ENCODE measurements around the gene PPHLN1.
A peak's percentile ranks its signal among the peaks of the same experiment; 100 is the strongest.

Gene PPHLN1

GRCh38 chr12:42469355-42470175, 143.6 kb downstream of the PPHLN1 start:
- Histone ChIP-seq H3K27me3 (ENCODE audit: insufficient read depth, low read length) (no peaks in the 10 kb centered on the region), H3K9ac (ENCODE audit: low read depth, low read length) (no peak overlapping the region), H3K36me3 (ENCODE audit: insufficient read depth, low read length) (peaks cover 66% of the 10 kb centered on the region), H3K9me3 (ENCODE audit: insufficient read depth, low read depth, low read length) (no peaks in the 10 kb centered on the region), H3K4me1 (ENCODE audit: insufficient read depth, low read length) (peaks cover 38% of the 10 kb centered on the region), H3K27ac (ENCODE audit: low read depth, low read length) (no peak overlapping the region), H3K4me3 (ENCODE audit: low read length) (no peak overlapping the region)
- 89% methylated on average over 6 of the region's 7 CpGs for WGBS

GRCh38 chr12:42472376-42472775, 146.4 kb downstream of the PPHLN1 start:
- Histone ChIP-seq H3K36me3 (ENCODE audit: insufficient read depth, low read length) (peaks cover 42% of the 10 kb centered on the region), H3K9ac (ENCODE audit: low read depth, low read length) (no peak overlapping the region; the same call in 1 of the 2 replicates), H3K27me3 (ENCODE audit: insufficient read depth, low read length) (no peaks in the 10 kb centered on the region), H3K27ac (ENCODE audit: low read depth, low read length) (peak overlapping the region; percentile 56; the same call in 1 of the 2 replicates), H3K4me1 (ENCODE audit: insufficient read depth, low read length) (peaks cover 45% of the 10 kb centered on the region), H3K4me3 (ENCODE audit: low read length) (no peak overlapping the region), H3K9me3 (ENCODE audit: insufficient read depth, low read depth, low read length) (no peaks in the 10 kb centered on the region)
- WGBS: 79% methylated on average over 3 of the region's 3 CpGs

GRCh38 chr12:42473130-42473529, 147.2 kb downstream of the PPHLN1 start:
- H3K27ac ChIP-seq (ENCODE audit: low read depth, low read length): peak overlapping the region; percentile 56; the same call in 1 of the 2 replicates
- H3K4me1 ChIP-seq (ENCODE audit: insufficient read depth, low read length): peaks cover 45% of the 10 kb centered on the region
- H3K36me3 ChIP-seq (ENCODE audit: insufficient read depth, low read length): peaks cover 36% of the 10 kb centered on the region
- no peak overlapping the region for H3K9ac ChIP-seq (ENCODE audit: low read depth, low read length)
- H3K9me3 ChIP-seq (ENCODE audit: insufficient read depth, low read depth, low read length): no peaks in the 10 kb centered on the region
- WGBS: 73% methylated on average over 1 of the region's 1 CpG
- H3K27me3 ChIP-seq (ENCODE audit: insufficient read depth, low read length): no peaks in the 10 kb centered on the region
- no peak overlapping the region for H3K4me3 ChIP-seq (ENCODE audit: low read length)

DNA sequence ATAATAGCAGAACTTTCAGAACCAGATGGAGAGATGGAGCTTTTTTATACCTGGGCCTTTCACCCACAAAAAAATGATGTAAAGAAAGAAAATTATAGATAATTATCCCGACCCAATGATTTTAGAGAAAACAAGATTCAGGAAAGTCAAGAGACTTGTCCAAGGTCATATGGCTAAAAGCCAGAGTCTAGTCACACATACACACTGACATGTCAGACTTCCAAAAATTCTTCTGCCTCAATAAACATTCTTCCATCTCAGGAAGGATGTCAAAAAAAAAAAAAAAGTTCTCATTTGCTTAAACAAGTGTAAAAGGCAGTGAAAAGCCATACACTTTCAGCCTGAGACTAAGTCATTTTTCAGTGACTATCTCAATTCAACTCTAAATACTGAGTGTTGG, 147.6 kb downstream of the PPHLN1 start:
- Histone ChIP-seq H3K9me3 (ENCODE audit: insufficient read depth, low read depth, low read length) (no peaks in the 10 kb centered on the region), H3K36me3 (ENCODE audit: insufficient read depth, low read length) (peaks cover 31% of the 10 kb centered on the region), H3K9ac (ENCODE audit: low read depth, low read length) (no peak overlapping the region), H3K27ac (ENCODE audit: low read depth, low read length) (no peak overlapping the region), H3K4me3 (ENCODE audit: low read length) (no peak overlapping the region), H3K27me3 (ENCODE audit: insufficient read depth, low read length) (no peaks in the 10 kb centered on the region), H3K4me1 (ENCODE audit: insufficient read depth, low read length) (peaks cover 45% of the 10 kb centered on the region)
- WGBS: 75% methylated on average over 1 of the region's 1 CpG

DNA sequence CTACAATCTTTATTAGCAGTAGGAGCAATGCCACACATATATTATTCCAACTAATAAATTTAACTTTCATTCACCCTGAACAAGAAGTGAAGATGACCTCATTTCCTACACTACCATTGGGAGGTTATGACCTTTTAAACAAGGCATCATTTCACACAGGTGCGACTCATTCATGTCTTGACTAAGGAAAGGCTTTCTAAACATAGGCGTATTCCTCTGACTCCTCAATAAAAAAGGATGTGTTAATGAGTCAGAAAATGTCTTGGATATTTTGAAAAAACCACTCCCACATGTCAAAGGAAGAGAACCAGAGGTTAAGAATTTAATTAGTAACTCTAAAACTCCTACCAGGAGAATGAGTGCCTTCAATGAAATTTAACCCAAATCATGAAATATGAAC, 148.4 kb downstream of the PPHLN1 start:
- H3K4me1 ChIP-seq (ENCODE audit: insufficient read depth, low read length): peaks cover 45% of the 10 kb centered on the region
- no peak overlapping the region for H3K4me3 ChIP-seq (ENCODE audit: low read length)
- H3K36me3 ChIP-seq (ENCODE audit: insufficient read depth, low read length): peaks cover 23% of the 10 kb centered on the region
- H3K9ac ChIP-seq (ENCODE audit: low read depth, low read length): no peak overlapping the region
- no peaks in the 10 kb centered on the region for H3K27me3 ChIP-seq (ENCODE audit: insufficient read depth, low read length)
- no peaks in the 10 kb centered on the region for H3K9me3 ChIP-seq (ENCODE audit: insufficient read depth, low read depth, low read length)
- 93% methylated on average over 2 of the region's 2 CpGs for WGBS
- H3K27ac ChIP-seq (ENCODE audit: low read depth, low read length): no peak overlapping the region

GRCh38 chr12:42475106-42475505, 149.1 kb downstream of the PPHLN1 start:
- Histone ChIP-seq H3K27ac (ENCODE audit: low read depth, low read length) (no peak overlapping the region), H3K9me3 (ENCODE audit: insufficient read depth, low read depth, low read length) (no peaks in the 10 kb centered on the region), H3K4me3 (ENCODE audit: low read length) (no peak overlapping the region), H3K9ac (ENCODE audit: low read depth, low read length) (no peak overlapping the region), H3K36me3 (ENCODE audit: insufficient read depth, low read length) (peaks cover 16% of the 10 kb centered on the region), H3K4me1 (ENCODE audit: insufficient read depth, low read length) (peaks cover 40% of the 10 kb centered on the region), H3K27me3 (ENCODE audit: insufficient read depth, low read length) (peaks cover under 1% of the 10 kb centered on the region; the same call in 1 of the 2 replicates)
- WGBS: 65% methylated on average over 3 of the region's 3 CpGs

DNA sequence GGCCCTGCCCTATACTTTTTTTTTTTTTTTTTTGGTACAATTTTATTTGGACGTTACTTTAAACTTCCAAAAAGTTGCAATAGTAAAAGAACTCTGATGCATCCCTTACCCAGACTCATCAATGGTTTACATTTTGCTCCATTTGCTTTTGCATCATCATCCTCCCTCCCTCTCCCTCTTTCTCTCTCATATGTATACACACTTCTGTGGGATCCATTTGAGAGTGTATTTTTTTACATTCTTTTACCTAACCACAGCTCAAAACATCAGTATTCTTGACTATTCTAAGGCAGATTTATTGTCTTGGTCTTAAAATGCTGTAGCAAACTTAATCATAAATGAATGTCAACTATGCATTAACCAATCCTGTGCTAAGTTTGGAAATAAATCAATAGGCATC, 152.0 kb downstream of the PPHLN1 start:
- no peaks in the 10 kb centered on the region for H3K36me3 ChIP-seq (ENCODE audit: insufficient read depth, low read length)
- H3K4me3 ChIP-seq (ENCODE audit: low read length): no peak overlapping the region
- no peaks in the 10 kb centered on the region for H3K9me3 ChIP-seq (ENCODE audit: insufficient read depth, low read depth, low read length)
- no peak overlapping the region for H3K9ac ChIP-seq (ENCODE audit: low read depth, low read length)
- H3K4me1 ChIP-seq (ENCODE audit: insufficient read depth, low read length): peaks cover 38% of the 10 kb centered on the region
- no peak overlapping the region for H3K27ac ChIP-seq (ENCODE audit: low read depth, low read length)
- peaks cover 24% of the 10 kb centered on the region for H3K27me3 ChIP-seq (ENCODE audit: insufficient read depth, low read length)
- 100% methylated on average over 1 of the region's 1 CpG for WGBS

DNA sequence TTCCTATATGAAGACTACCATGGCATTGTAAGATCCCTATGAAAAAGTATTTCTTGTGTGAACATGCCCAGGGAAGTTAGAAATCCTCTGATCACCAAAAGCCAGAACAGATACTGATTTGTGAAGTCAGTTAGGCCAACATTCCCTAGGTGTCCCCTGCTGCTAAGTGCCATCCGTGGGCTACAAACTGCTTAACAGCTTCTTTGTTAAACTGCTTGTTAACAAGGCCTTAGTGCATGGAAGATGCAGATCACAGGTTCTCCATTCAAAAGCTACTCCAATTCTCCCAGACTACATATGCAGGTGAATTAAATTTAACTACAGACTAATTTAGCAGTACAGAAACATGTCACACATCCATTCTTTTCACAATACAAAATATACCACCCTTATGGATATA, 155.4 kb downstream of the PPHLN1 start:
- Histone ChIP-seq H3K9ac (ENCODE audit: low read depth, low read length) (no peak overlapping the region), H3K9me3 (ENCODE audit: insufficient read depth, low read depth, low read length) (no peaks in the 10 kb centered on the region), H3K36me3 (ENCODE audit: insufficient read depth, low read length) (no peaks in the 10 kb centered on the region), H3K4me3 (ENCODE audit: low read length) (peak overlapping the region; percentile 81), H3K27me3 (ENCODE audit: insufficient read depth, low read length) (peaks cover 44% of the 10 kb centered on the region), H3K4me1 (ENCODE audit: insufficient read depth, low read length) (peaks cover 40% of the 10 kb centered on the region), H3K27ac (ENCODE audit: low read depth, low read length) (no peak overlapping the region)
- 0% methylated on average over 1 of the region's 1 CpG for WGBS

DNA sequence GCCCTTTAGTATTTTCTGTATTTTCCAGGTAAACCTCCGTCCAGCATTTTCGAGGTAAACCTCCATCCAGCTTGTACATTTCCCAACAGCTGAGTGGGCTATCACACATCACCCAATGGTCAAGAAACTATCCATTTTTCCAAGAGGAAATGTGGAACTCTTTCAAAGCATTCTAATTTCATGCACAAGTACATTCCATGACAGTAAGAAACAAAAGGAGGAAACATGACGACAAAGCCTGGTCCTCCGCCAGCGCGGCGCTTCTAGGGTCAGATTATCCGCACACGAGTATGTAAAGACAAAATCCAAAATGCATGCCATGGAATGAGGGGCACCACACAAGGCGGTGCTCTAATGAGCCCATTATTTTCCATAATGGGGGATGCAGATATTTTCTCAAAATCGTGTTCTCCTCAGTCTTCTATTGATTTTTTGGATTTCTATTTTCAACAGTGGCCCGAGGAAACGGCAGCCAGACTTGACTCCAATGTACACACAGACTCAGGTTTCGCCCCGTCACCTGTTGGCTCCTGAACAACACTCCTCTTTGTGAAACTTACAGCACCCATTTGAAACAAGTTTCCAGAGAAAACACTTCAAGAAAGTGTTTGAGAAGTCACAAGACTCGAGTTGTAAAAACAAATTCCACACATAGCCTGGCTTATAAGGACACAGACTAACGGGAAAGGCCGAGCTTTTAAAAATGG, 156.2 kb downstream of the PPHLN1 start:
- peaks cover 52% of the 10 kb centered on the region for H3K27me3 ChIP-seq (ENCODE audit: insufficient read depth, low read length)
- peak overlapping the region; percentile 81 for H3K4me3 ChIP-seq (ENCODE audit: low read length)
- no peak overlapping the region for H3K27ac ChIP-seq (ENCODE audit: low read depth, low read length)
- H3K4me1 ChIP-seq (ENCODE audit: insufficient read depth, low read length): peaks cover 48% of the 10 kb centered on the region
- 5% methylated on average over 18 of the region's 18 CpGs for whole genome bisulfite sequencing
- H3K9me3 ChIP-seq (ENCODE audit: insufficient read depth, low read depth, low read length): no peaks in the 10 kb centered on the region
- no peaks in the 10 kb centered on the region for H3K36me3 ChIP-seq (ENCODE audit: insufficient read depth, low read length)
- H3K9ac ChIP-seq (ENCODE audit: low read depth, low read length): peak overlapping the region; percentile 45

GRCh38 chr12:42482748-42483520, 157.0 kb downstream of the PPHLN1 start:
- peaks cover 59% of the 10 kb centered on the region for H3K27me3 ChIP-seq (ENCODE audit: insufficient read depth, low read length)

DNA sequence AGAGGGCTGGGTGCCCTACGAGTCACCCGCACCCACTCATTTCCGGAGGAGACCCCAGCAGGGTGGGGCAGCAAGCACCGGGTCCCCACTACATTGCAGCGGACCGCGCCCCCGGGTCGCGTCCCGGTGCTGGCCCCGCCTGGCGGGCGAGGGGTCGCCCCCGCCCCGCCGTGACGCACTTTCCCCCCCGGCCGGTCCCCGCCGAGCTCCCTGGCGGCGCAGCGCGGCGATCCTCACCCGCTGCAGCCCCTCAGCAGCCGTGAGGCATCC, 157.5 kb downstream of the PPHLN1 start:
- Histone ChIP-seq H3K4me1 (ENCODE audit: insufficient read depth, low read length) (peaks cover 52% of the 10 kb centered on the region), H3K9ac (ENCODE audit: low read depth, low read length) (peak overlapping the region; percentile 80), H3K36me3 (ENCODE audit: insufficient read depth, low read length) (no peaks in the 10 kb centered on the region), H3K27me3 (ENCODE audit: insufficient read depth, low read length) (peaks cover 64% of the 10 kb centered on the region), H3K27ac (ENCODE audit: low read depth, low read length) (peak overlapping the region; percentile 94), H3K9me3 (ENCODE audit: insufficient read depth, low read depth, low read length) (no peaks in the 10 kb centered on the region), H3K4me3 (ENCODE audit: low read length) (peak overlapping the region; percentile 81)
- 0% methylated on average over 30 of the region's 30 CpGs for WGBS

More at GRCh38 chr12:42482748-42483520, 157.0 kb downstream of the PPHLN1 start:
- under 1% methylated on average over 83 of the region's 83 CpGs for WGBS
- peak overlapping the region; percentile 80 for H3K9ac ChIP-seq (ENCODE audit: low read depth, low read length)
- no peaks in the 10 kb centered on the region for H3K9me3 ChIP-seq (ENCODE audit: insufficient read depth, low read depth, low read length)
- H3K4me3 ChIP-seq (ENCODE audit: low read length): peak overlapping the region; percentile 81
- H3K36me3 ChIP-seq (ENCODE audit: insufficient read depth, low read length): no peaks in the 10 kb centered on the region
- H3K4me1 ChIP-seq (ENCODE audit: insufficient read depth, low read length): peaks cover 52% of the 10 kb centered on the region
- H3K27ac ChIP-seq (ENCODE audit: low read depth, low read length): peak overlapping the region; percentile 94; the same call in 1 of the 2 replicates
